HG03159 (cell line): ENCODE measurements around the gene LYZL1.
"Not testable (repeated sequence)": the region's sequence is repeated elsewhere in the genome, so short reads cannot be mapped to it uniquely, and the experiment has no call there.

Experiments used
- ATAC-seq: cut with Tn5 transposase; IDR thresholded peaks from one replicate; pipeline ENCODE4 v1.9.1; 2021; ENCODE audit warnings: mild to moderate bottlenecking, moderate library complexity; ENCODE audit not compliant: unreplicated experiment

Gene LYZL1

GRCh38 chr10:29288906-29289305 is at the start of gene LYZL1:
LYZL1 (plus strand) TSS chr10:29289070; CDS start chr10:29291868, 2,798 bp downstream.
- ATAC-seq = not testable (repeated sequence)

GRCh38 chr10:29239569-29240472 is 49.0 kb upstream of the LYZL1 start:
- ATAC-seq = no peak

- no peak for ATAC-seq
Observed at GRCh38 chr10:29240986-29241660, 47.7 kb upstream of the LYZL1 start.

GRCh38 chr10:29241925-29242324 is 46.9 kb upstream of the LYZL1 start:
- ATAC-seq = no peak

- ATAC-seq = no peak
Observed at GRCh38 chr10:29243066-29243465, 45.8 kb upstream of the LYZL1 start.

- no peak for ATAC-seq
Observed at GRCh38 chr10:29243750-29244149, 45.1 kb upstream of the LYZL1 start.

GRCh38 chr10:29244978-29245377 is 43.9 kb upstream of the LYZL1 start:
- ATAC-seq = no peak

- no peak for ATAC-seq
Observed at GRCh38 chr10:29245476-29245875, 43.4 kb upstream of the LYZL1 start.

GRCh38 chr10:29246449-29246848 is 42.4 kb upstream of the LYZL1 start:
- no peak for ATAC-seq

- no peak for ATAC-seq
Observed at GRCh38 chr10:29248158-29248557, 40.7 kb upstream of the LYZL1 start.

GRCh38 chr10:29249018-29249417 is 39.9 kb upstream of the LYZL1 start:
- ATAC-seq = no peak

GRCh38 chr10:29250066-29250465 is 38.8 kb upstream of the LYZL1 start:
- ATAC-seq = no peak

- ATAC-seq = no peak
Observed at GRCh38 chr10:29252811-29253689, 35.8 kb upstream of the LYZL1 start.

- no peak for ATAC-seq
Observed at GRCh38 chr10:29253690-29254029, 35.2 kb upstream of the LYZL1 start.

GRCh38 chr10:29254123-29255046 is 34.5 kb upstream of the LYZL1 start:
- ATAC-seq = no peak

GRCh38 chr10:29255104-29255503 is 33.8 kb upstream of the LYZL1 start:
- ATAC-seq = no peak

- no peak for ATAC-seq
Observed at GRCh38 chr10:29256019-29256418, 32.9 kb upstream of the LYZL1 start.

- no peak for ATAC-seq
Observed at GRCh38 chr10:29256586-29256985, 32.3 kb upstream of the LYZL1 start.

GRCh38 chr10:29257106-29257783 is 31.6 kb upstream of the LYZL1 start:
- ATAC-seq = no peak

- no peak for ATAC-seq
Observed at GRCh38 chr10:29257784-29258135, 31.1 kb upstream of the LYZL1 start.
